Hematopoietic multipotent progenitor cell (in vitro differentiated cells): ENCODE measurements around the gene ADAMTS7. TPM values are rescaled to one million over a fixed set of nuclear protein-coding genes. Genes with fewer than 3 reads are reported as not detected.
"Not testable (repeated sequence)": the region's sequence is repeated elsewhere in the genome, so short reads cannot be mapped to it uniquely, and the experiment has no call there.

Source experiments
- DNase-seq, 3 donors: peaks; one replicate each; pipeline ENCODE4 v3.0.0-alpha.2; 2011 to 2015; ENCODE audit warnings: low read depth in 2 of 3, low spot score in 2 of 3
- total RNA-seq: library from RNA; depleted of rRNA; stranded (reverse); fragments of >200 nt; gene quantifications from one replicate; pipeline ENCODE4 v1.2.3, GENCODE V29; 2012

The ADAMTS7 gene
- total RNA-seq, 1 donor = 0.27 TPM

DNA sequence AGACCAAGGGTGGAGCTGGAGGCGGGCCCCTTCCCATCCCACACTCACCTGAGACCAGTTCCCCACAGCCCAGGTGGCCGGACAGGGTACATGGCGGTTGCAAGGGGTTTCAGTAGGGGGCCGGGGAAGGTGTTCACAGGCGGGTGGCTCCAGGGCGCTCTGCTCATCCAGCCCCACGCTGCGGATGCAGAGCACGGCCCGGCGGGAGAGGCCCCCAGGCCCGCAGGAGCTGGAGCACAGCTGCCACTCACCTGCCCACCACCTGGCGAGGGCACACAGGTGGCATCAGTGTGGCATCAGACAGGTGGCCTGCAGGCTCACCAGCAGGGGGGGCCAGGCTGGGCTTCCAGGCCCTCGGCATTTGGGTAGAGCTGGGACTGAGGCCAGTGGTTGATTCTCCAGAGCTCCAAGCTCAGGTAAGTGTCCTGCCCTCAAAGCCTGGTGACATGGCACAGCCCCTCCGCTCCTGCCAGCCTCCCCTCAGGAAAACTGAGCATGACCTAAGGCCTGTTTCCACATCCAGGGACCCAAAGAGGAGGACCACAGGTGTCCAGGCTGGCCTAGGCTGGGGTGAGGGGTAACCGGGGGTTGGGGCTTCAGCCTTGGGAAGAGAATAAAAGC, 43.8 kb downstream of the ADAMTS7 start:
- DNase-seq = no peak

DNA sequence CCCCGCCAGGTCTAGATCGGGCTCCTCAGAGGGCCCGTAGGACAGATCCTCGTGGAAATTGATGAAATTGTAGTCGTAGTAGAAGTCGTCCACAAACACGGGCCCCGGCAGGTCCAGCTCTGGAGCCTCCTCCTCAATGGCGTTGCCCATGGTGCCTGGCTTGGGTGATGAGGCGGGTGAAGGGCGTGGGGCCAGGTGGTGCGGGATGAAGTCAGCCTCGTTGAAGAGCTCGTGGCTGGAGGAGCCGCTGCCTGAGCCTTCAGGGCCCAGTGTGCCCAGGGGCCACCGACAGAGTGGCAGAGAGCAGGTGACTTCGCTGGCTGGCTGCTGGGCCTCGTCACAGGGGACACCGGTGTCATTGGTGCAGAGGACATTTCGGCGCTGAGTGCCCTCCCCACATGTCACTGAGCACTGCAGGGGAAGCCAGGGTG, 44.6 kb downstream of the ADAMTS7 start:
- not testable (repeated sequence) for DNase-seq

DNA sequence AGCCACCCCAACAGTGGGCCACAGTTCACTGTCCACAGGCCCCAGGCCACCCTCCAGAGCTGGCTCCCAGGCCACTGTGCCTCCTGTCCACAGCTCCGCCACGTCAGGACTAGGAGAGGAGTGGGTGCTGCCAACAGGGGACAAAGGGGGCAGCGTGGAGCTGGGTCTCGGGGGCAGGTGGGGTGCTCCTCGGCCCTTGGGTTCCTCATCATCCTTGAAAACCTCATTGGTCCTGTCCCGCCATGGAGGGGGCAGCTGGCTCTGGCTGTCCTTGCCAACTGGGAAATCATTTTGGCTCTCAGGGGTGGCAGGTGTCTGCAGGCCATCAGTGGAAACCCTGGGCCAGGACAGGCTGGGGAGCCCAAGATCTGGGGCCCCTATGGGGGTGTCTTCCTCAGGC, 45.2 kb downstream of the ADAMTS7 start:
- DNase-seq = no peak

DNA sequence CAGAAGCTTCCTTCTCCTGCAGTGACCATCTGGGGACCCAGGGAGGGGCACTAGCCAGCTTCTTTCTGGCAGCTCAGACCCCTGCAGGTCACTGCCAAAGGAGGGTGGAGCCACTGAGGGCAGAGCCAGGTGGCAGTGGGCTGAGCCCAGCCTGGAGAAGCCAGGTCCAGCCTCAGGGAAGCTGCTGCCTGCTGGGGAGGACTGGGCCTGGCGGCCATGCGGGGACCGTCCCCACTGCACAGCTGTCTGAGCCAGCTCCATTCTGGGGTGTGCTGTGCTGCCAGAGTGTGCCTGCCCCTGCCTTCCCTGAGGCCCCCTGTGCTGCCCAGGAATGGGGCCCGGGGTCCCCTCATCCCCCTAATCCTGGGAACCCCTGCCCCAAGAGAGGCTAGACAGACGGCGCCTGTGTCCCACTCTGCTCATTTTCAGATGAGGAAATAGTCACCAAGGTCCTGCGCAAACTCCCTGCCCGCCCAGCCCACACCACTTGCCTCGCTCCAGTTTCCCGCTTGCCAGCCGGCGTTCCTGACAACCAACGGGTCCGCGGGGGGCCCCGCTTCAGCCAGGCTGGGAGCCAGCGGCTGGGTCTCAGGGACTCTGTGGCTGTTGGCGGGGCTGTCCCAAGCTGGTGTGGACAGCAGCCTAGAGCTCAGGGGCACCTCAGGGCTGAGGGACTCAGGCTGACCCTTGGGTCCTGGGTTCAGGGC, 46.0 kb downstream of the ADAMTS7 start:
- DNase-seq = not testable (repeated sequence)

DNA sequence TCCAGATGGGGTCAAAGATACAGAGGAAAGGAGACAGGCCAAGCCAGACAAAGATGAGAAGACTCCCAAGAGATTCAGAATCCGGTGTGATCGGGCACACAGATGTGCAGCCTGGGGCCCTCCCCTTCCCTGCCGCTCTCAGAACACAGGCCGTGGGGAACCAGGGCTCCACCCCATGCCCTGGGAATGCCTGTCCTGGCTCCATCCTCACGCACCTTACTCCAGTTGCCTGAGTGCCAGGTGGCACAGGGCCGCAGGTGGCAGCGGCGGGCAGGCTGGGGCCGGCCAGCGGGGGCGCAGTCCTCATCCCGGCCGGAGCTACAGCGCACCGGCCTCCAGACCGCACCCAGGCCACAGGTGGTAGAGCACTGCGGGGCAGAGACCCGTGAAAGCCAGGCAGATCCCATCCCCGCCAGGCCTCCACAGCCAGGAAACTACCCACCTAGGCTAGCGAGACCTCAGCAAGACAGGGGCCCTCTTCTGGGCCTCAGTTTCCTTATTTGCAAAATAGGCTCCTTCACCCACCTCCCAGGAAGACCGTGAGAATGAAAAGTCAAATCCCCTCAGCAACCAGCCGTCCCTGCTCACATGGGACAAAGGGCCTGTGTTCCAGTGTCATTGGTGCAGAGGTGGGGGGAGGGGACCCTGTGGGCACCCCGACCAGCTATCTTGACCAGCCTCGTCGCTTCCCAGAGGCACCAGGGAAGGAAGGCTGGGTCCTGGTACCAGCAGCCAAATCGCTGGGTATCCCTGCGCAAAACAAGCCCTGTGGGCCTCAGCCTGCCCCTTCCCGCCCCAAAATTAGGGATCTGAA, 46.7 kb downstream of the ADAMTS7 start:
- DNase-seq = not testable (repeated sequence)

DNA sequence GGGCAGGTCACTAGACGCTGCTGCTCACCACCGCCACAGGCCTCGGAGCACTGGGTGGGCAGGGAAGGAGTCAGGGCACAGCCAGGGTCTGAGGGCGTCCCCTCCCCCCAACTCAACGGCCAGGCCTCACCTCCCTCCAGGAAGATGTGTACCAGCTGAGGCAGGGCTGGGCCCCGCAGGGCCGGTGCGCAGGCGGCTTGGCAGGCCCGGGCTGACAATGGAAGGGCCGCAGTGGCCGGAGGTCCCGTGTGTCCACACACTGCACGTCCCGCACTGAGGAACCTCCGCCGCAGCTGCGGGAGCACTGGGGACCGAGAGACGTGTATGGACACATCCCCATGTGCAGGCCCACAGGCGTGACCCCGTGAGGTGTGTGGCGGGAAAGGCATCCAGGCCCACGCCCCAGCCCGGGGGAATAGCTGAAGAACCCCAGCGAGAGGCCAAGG, 47.4 kb downstream of the ADAMTS7 start:
- DNase-seq = no peak

DNA sequence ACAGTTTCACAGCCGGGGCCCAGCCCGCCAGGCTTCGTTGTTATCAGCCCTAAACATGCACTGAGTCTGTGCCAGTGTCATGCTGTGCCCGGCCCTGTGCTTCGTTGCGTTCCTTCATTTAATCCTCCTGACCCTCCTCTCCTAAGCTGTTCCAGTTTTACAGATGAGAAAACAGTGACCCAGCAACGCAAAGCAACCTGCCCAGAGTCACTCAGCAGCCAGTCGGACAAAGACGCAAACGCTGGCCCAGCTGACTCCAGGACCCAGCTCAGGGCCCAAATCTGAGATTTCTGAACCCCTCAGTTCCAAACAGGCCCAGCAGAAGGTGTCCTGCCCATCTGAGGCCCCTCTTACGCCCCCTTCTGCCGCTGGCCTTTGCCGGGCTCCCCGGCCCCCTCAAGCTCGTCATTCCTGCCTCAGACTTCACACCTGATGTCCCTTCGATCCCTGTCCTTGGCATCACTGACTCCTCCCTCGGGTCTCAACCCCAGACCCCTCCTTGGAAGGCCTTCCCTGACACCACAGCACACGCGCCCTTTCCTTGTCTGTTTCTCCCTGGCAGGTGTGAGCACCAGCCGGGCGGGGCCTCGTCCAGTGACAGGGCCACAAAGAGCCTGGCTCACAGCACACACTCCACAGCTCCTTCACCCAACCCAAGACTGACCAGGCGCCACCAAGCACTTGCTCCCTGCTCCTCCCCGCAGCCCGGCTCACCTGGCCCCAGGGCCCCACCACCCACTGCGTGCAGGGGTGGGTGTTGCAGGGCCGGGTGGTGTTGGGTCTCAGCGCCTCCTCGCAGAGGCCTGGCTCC, 48.1 kb downstream of the ADAMTS7 start:
- DNase-seq = no peak

DNA sequence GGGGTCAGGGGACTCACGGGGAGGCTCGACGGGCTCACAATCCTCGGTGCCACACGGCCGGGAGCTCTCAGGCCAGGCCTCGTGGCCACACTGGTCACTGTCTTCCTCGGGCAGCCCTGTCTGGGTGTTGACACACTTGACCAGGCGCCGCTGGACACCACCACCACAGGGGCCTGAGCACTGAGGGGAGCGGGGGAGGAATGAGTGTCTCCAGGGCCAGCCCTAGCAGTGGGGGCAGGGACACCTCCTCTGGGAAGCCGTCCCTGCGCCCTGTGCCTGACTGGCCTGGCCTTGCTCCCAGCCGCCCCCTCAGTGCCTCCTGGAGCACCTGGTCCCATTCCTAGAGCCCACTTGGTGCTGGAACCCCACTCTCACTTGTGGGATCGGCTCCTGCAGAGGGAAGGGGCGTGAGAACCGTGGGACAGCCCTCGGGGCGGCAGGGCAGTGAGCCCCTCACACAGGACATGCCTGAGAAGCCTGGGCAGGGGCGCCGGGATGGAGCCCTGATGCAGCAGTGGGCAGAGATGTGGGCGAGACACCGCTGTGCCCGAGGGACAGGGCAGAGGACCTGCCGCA, 48.8 kb downstream of the ADAMTS7 start:
- not testable (repeated sequence) for DNase-seq

DNA sequence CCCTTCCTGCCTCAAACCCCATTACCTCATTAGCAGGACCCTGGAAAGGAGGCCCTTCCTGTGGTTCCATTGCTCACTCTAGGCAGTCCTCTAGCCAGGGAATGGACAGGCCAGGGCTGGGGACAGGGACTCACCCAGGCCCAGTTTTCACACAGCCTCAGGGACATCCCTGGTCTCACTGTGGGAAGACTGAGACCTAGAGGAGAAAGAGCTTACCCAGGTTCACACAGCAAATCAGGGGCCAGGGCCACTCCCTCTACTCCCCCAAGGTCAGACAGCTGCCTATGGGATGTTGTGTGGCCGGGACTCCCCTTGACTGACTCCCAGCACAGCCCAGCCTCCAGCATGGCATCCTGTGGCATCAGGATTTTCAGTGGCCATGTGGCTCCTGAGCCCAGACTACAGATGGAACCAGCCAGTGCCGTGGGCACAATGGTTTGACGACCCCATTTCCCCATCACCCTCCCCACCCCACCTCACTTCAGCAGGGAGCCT, 49.3 kb downstream of the ADAMTS7 start:
- DNase-seq = no peak

DNA sequence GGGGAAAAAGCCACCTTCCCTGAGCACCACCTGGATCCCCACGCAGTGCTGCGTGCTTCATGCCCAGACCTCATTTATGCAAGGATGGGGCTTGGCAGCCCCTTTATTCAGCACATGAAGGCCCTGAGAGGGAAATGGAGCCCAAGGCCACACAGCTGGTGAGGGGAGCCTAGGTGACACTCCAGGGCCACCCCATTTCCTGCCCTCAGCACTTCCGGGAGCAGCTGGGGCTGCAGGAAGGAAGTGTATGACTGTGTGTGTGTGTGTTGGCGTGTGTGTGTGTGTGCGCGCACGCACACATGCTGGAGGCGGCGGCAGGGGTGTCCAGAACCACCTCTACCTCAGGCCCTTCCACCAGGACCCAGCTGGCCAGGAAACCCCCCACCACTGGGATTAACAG, 49.8 kb downstream of the ADAMTS7 start:
- peak; percentile 35 to 81 (median 69) for DNase-seq

DNA sequence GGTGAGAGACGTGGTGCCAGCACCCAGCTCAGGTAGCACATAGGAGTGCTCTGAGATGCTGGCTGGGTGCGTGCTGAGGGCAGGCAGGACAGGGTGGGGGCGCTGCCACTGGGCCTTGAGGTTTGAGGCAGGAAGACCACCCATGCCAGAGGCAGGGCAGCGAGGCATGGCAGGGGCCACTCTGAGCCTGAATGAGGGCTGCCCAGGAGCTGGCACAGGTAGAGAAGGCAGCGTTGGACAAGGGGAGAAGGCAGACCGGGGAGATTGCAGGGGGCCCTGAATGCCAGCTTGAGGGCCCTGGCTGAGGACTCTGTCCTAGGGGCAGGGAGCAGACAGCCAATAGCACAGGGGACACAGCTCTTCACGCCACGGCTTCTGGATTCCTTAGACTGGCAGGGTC, 50.2 kb downstream of the ADAMTS7 start:
- no peak for DNase-seq

DNA sequence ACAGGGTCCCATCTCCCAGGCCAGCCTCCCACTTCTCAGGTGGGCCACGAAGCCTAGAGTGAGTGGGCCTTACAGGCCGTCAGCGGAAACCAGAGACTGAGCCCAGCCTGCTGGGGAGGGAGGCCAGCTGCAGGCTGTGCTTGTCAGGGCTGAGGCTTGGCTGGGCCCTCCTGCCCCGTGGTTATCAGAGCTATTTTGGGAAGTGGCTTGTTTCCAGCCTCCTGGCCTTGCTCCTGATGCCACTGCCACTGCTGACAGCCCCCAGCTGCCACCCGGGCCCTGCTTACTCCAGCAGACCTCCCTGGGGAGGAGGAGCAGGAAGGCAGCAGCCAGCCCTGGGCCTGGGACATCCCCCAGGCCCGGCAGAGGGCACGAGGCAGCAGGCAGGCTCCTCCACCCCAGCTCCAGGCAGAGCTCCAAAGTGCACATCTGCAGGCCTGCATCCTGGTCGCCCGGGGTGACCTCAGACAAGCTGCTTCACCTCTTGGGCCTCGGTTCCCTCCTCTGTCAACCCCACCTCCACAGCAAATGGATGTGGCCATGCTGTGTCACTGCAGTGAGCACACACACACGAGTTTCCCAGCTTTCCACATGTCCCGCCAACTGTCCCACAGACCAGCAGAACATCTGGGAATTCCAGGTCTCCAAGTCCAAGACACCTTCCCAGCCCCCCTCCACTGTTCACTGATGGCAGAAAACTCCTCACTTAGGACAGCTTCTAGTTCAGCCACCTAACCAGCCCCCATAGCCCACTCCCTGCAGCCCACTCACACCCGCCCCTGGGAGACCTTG, 51.0 kb downstream of the ADAMTS7 start:
- DNase-seq = peak in 2 of 3 donors; percentile 41 to 49

DNA sequence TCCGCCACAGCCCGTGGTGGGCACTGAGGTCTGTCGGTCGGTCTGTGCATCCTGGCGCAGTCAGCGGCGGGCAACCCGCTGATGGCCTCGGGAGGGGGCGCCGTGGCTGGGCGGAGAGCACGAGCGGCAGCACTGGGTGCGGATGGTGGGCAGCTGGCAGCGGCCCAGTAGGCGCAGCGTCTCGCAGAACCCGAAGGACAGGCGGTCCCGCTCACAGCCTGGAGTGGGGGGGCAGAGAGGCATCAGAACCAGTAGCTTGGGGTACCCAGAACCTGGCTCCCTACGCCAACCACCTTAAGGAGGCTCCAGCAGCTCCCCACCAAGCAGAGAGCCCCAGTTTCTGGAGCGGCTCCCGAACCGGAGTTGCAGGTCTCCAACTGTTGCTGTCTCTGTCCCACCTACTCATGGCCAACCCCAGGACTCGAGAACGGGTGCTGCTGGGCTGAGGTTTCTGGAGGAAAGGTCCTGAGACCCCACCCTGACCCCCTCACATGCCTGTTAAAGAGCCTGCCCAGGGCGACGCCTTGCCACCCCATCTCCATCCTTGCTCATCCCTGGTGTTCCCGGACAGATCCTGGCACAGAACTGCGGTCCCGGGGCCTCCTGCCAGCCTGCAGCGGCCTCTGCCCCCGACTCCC, 51.8 kb downstream of the ADAMTS7 start:
- DNase-seq = not testable (repeated sequence)

DNA sequence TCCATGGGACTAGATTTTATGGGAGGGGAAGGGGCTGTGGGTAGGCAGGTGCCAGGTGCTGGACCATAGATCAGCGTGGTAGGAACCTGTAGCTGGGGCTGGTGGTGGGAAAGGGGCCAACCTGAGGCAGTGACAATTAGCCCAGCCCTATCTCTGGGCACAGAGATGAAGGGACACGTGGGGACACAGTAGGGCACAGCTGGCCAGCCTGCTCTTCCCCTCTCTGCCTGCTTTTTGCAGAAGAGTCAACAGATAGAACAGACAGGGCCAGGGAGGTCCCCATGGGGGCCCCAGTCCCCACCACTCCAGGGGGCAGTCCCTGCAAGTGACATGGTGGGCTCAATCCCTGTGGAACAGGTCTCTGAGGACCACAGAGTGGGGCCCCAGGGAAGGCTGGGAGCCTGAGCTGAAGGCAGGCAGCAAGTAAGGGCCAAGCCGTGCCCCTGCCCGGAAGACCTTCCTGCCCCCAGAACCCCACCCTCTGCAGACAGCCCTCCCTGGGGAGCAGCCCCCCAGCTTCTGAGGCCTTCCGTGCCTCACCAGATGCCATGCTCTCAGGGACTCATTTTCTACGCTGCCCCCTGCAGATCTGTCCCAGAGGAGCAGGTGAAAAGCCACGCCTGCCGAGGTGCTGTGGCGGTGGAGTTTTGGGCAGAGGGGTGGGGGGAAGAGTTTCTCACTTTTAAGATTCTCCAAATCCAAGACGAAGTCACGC, 52.6 kb downstream of the ADAMTS7 start:
- DNase-seq = not testable (repeated sequence)

DNA sequence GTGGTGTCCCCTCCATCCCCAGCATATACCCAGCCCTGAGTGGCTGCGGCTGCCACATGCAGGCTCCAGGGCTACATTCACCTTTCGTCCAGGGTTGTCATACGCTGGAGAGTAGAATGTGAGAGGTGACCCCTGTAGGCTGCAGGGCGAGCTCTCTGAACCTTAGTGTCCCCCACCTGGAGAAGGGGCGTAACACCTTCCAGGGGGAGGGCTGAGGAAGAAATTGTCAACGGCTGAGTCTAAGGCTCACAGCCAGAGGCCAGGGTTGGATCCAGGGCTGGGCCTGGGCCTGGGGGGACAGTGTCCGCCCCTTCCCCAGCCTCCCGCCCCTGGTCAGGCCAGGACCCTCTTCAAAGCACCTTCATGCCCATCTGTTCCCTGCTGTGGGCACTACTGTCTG, 53.2 kb downstream of the ADAMTS7 start:
- not testable (repeated sequence) for DNase-seq

DNA sequence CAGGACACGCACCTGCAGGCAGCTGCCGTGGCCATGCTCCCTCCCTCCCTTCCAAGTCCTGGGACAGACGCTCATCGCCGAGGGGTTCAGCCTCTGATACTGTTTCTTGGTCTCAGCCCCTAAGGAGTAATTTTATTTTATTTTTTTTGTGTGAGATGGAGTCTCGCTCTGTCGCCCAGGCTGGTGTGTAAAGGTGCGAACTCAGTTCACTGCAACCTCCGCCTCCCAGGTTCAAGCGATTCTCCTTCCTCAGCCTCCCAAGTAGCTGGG, 53.7 kb downstream of the ADAMTS7 start:
- no peak for DNase-seq

DNA sequence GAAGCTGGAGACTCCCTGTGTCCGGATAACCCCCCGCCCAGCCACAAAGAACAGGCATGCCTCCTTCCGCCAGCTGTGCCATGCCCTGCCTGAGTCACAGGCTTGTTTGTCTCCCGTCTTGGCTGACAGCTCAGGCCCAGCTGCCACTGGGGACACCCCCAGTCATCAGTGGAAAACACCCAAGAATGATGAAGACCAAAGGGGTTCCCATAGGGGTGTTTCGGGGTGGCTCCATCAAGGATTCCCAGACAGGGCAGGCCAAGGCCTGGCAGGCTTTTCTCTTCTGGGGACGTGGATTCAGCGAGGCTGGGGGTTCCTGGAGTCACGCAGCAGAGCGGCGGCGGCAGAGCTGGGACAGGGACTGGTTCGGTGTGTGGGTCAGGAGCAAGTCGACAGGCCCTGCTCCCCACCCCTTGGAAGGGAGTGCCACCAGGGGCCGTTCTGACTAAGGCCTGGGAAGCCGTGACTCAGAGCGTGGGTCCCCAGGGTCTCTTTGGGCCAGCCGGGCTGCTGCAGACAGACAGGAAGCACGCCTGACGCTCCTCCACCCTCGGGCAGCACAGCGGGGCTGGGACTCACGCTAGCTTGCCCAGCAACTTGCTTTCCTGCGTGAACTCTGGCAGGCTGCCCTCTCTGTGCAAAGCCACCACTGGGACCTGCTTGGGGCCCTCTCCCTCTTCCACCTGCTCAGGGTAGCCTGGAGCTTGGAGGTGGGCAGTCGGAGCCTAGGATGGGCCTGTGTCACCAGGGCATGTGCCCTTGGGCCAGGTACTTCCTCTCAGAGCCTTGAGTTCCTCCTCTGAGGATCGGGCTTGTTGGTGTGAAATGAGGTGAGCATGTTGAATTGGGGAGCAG, 54.3 kb downstream of the ADAMTS7 start:
- DNase-seq = peak in 2 of 3 donors; percentile 38 to 63
